WTC11 (cell line): ENCODE data around the gene ITGA2B. TPM values are rescaled to one million over a fixed set of nuclear protein-coding genes. Genes with fewer than 3 reads are reported as not detected.

Source experiments
- ATAC-seq: fragments of 200-7000 bp; cut with Tn5 transposase; 2 replicates; pipeline ENCODE4 v1.10.0; 2021; ENCODE audit warnings: mild to moderate bottlenecking, moderate library complexity
- CTCF ChIA-PET: fragments of 300-600 bp; sonication (Branson Sonifier 250); formaldehyde crosslinking; loops from one replicate; lab custom pipeline; 2021; ENCODE audit warnings: antibody characterized with exemption; lab: Charles Lee
- POLR2A ChIA-PET: fragments of 350-600 bp; sonication (Branson Sonifier 250); formaldehyde crosslinking; loops from one replicate; lab custom pipeline; 2021; ENCODE audit warnings: antibody characterized with exemption; lab: Charles Lee
- DNase-seq: peaks from one replicate; pipeline ENCODE4 v3.0.0; 2021; ENCODE audit warnings: low spot score
- H3K27ac Mint-ChIP-seq: 2 replicates; pipeline ENCODE4 v1.8.0; 2021; ENCODE audit warnings: mixed read lengths
- H3K27me3 Mint-ChIP-seq: 2 replicates; pipeline ENCODE4 v1.8.0; 2021; ENCODE audit warnings: low read depth, mild to moderate bottlenecking, moderate library complexity, mixed read lengths
- H3K36me3 Mint-ChIP-seq: 2 replicates; pipeline ENCODE4 v1.8.0; 2021; ENCODE audit warnings: mixed read lengths
- H3K4me1 Mint-ChIP-seq: 2 replicates; pipeline ENCODE4 v1.8.0; 2022; ENCODE audit warnings: mixed read lengths
- H3K4me3 Mint-ChIP-seq: 2 replicates; pipeline ENCODE4 v1.8.0; 2021; ENCODE audit warnings: mild to moderate bottlenecking, moderate library complexity, mixed read lengths
- H3K9me3 Mint-ChIP-seq: 2 replicates; pipeline ENCODE4 v1.8.0; 2021; ENCODE audit warnings: mixed read lengths
- ATF1 ChIP-seq: sonication (generic); formaldehyde crosslinking; IDR thresholded peaks from 2 replicates; pipeline ENCODE4 v1.8.1; 2023; ENCODE audit warnings: mild to moderate bottlenecking, moderate library complexity, missing genetic modification reagents
- CTCF ChIP-seq: fragments of 200-600 bp; IDR thresholded peaks from 2 replicates; pipeline ENCODE4 v1.8.0; 2022; ENCODE audit warnings: antibody characterized with exemption
- E2F5 ChIP-seq: sonication (generic); formaldehyde crosslinking; IDR thresholded peaks from 2 replicates; pipeline ENCODE4 v1.8.1; 2022; ENCODE audit warnings: mild to moderate bottlenecking, moderate library complexity, missing genetic modification reagents
- ELF4 ChIP-seq: sonication (generic); formaldehyde crosslinking; IDR thresholded peaks from 2 replicates; pipeline ENCODE4 v1.8.1; 2022; ENCODE audit warnings: low read depth, mild to moderate bottlenecking, moderate library complexity, missing genetic modification reagents
- EMX1 ChIP-seq: fragments of 250-450 bp; sonication (Bioruptor Pico); IDR thresholded peaks from 2 replicates; pipeline ENCODE4 v1.8.0; 2021; ENCODE audit warnings: mild to moderate bottlenecking
- MLX ChIP-seq: sonication (generic); formaldehyde crosslinking; IDR thresholded peaks from 2 replicates; pipeline ENCODE4 v1.8.1; 2023; ENCODE audit warnings: mild to moderate bottlenecking, missing genetic modification reagents, moderate library complexity
- MYBL2 ChIP-seq: sonication (generic); formaldehyde crosslinking; IDR thresholded peaks from 2 replicates; pipeline ENCODE4 v1.8.1; 2023; ENCODE audit warnings: mild to moderate bottlenecking, moderate library complexity, missing genetic modification reagents
- NR2C2 ChIP-seq: sonication (generic); formaldehyde crosslinking; IDR thresholded peaks from 2 replicates; pipeline ENCODE4 v1.8.0; 2022; ENCODE audit warnings: mild to moderate bottlenecking, missing genetic modification reagents
- total RNA-seq: library from RNA; stranded (reverse); gene quantifications from 3 replicates; pipeline ENCODE4 v1.2.3, GENCODE V29; 2021
- TF ChIP-seq, protein P1 (sequence below): sonication (generic); formaldehyde crosslinking; IDR thresholded peaks from 2 replicates; pipeline ENCODE4 v1.8.1; 2022; ENCODE audit warnings: low read depth, mild to moderate bottlenecking, moderate library complexity, missing genetic modification reagents, borderline replicate concordance
- TF ChIP-seq, protein P2 (sequence below): sonication (generic); formaldehyde crosslinking; IDR thresholded peaks from 2 replicates; pipeline ENCODE4 v1.8.0; 2022; ENCODE audit warnings: mild to moderate bottlenecking, missing genetic modification reagents
- TF ChIP-seq, protein P3 (sequence below): sonication (generic); formaldehyde crosslinking; IDR thresholded peaks from 2 replicates; pipeline ENCODE4 v1.8.0; 2022; ENCODE audit warnings: mild to moderate bottlenecking, missing genetic modification reagents
- TF ChIP-seq, protein P4 (sequence below): fragments of 250-450 bp; sonication (Bioruptor Pico); IDR thresholded peaks from 2 replicates; pipeline ENCODE4 v1.9.0; 2021; ENCODE audit warnings: mild to moderate bottlenecking, borderline replicate concordance

Gene ITGA2B
- total RNA-seq, 1 experiment from 2014 or later = 21.5 TPM

GRCh38 chr17:44350733-44351226 is 38.7 kb downstream of the ITGA2B start:
- Mint-ChIP-seq H3K4me1 (peaks cover 14% of the 10 kb centered on the region), H3K27ac (no peak overlapping the region), H3K36me3 (no peaks in the 10 kb centered on the region), H3K27me3 (peaks cover 3% of the 10 kb centered on the region; the same call in 1 of the 2 replicates), H3K4me3 (no peak overlapping the region), H3K9me3 (no peaks in the 10 kb centered on the region)
- CTCF ChIA-PET = interaction anchor here (0.8 to 7.8 kb wide), 18 partner anchors 12 to 227 kb away, joined by 3 to 102 read pairs (median 4); partner anchors contain the start of genes ASB16, ATXN7L3, FAM171A2 and HDAC5
- TF ChIP-seq, protein P1, sequence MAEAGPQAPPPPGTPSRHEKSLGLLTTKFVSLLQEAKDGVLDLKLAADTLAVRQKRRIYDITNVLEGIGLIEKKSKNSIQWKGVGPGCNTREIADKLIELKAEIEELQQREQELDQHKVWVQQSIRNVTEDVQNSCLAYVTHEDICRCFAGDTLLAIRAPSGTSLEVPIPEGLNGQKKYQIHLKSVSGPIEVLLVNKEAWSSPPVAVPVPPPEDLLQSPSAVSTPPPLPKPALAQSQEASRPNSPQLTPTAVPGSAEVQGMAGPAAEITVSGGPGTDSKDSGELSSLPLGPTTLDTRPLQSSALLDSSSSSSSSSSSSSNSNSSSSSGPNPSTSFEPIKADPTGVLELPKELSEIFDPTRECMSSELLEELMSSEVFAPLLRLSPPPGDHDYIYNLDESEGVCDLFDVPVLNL (CRISPR knock-in tag) = no peak
- TF ChIP-seq, protein P2, sequence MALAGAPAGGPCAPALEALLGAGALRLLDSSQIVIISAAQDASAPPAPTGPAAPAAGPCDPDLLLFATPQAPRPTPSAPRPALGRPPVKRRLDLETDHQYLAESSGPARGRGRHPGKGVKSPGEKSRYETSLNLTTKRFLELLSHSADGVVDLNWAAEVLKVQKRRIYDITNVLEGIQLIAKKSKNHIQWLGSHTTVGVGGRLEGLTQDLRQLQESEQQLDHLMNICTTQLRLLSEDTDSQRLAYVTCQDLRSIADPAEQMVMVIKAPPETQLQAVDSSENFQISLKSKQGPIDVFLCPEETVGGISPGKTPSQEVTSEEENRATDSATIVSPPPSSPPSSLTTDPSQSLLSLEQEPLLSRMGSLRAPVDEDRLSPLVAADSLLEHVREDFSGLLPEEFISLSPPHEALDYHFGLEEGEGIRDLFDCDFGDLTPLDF = no peak
- TF ChIP-seq CTCF (peak; percentile 69), E2F5 (no peak), EMX1 (no peak), MYBL2 (CRISPR knock-in tag) (no peak), ATF1 (CRISPR knock-in tag) (no peak)
- POLR2A ChIA-PET = no interaction called here
- DNase-seq = peak; percentile 82
- ATAC-seq = peak; percentile 68

DNA sequence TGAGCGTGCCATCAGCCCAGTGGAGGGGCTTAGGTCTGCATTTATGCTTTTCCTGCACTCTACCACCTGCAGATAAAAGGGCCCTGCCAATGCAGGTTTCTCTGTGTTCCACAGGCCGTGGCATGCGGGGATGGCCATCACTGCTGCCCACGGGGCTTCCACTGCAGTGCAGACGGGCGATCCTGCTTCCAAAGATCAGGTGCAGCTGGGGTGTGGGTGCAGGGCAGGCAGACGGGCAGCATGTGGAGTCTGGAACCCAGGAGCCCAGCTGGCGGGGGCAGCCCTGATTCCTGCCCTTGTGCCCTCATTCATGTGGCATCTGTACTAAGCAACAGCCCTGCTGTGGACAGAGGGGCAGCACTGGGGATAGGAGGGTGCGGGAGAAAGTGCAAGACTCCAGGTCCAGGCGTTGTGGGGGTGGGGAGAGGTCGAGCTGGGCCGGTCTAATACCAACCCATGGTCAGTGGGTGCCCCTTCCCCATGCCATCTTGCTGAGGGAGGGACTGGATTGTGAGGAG is 39.8 kb downstream of the ITGA2B start:
- CTCF ChIA-PET = interaction anchor here (0.6 to 7.8 kb wide), 7 partner anchors 13 to 1499 kb away, joined by 3 to 102 read pairs (median 4); partner anchors contain the start of genes AOC3, ATXN7L3, FAM171A2 and TMUB2
- Mint-ChIP-seq H3K4me1 (peaks cover 10% of the 10 kb centered on the region), H3K4me3 (no peak overlapping the region), H3K27me3 (peaks cover 5% of the 10 kb centered on the region; the same call in 1 of the 2 replicates), H3K9me3 (no peaks in the 10 kb centered on the region), H3K36me3 (no peaks in the 10 kb centered on the region)
- DNase-seq = no peak
- POLR2A ChIA-PET = no interaction called here
- ATAC-seq = no peak
- TF ChIP-seq NR2C2 (CRISPR knock-in tag) (no peak), EMX1 (no peak), E2F5 (no peak), MLX (CRISPR knock-in tag) (no peak), ELF4 (no peak)
- TF ChIP-seq, protein P3, sequence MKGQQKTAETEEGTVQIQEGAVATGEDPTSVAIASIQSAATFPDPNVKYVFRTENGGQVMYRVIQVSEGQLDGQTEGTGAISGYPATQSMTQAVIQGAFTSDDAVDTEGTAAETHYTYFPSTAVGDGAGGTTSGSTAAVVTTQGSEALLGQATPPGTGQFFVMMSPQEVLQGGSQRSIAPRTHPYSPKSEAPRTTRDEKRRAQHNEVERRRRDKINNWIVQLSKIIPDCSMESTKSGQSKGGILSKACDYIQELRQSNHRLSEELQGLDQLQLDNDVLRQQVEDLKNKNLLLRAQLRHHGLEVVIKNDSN (CRISPR knock-in tag) = no peak
- TF ChIP-seq, protein P4, sequence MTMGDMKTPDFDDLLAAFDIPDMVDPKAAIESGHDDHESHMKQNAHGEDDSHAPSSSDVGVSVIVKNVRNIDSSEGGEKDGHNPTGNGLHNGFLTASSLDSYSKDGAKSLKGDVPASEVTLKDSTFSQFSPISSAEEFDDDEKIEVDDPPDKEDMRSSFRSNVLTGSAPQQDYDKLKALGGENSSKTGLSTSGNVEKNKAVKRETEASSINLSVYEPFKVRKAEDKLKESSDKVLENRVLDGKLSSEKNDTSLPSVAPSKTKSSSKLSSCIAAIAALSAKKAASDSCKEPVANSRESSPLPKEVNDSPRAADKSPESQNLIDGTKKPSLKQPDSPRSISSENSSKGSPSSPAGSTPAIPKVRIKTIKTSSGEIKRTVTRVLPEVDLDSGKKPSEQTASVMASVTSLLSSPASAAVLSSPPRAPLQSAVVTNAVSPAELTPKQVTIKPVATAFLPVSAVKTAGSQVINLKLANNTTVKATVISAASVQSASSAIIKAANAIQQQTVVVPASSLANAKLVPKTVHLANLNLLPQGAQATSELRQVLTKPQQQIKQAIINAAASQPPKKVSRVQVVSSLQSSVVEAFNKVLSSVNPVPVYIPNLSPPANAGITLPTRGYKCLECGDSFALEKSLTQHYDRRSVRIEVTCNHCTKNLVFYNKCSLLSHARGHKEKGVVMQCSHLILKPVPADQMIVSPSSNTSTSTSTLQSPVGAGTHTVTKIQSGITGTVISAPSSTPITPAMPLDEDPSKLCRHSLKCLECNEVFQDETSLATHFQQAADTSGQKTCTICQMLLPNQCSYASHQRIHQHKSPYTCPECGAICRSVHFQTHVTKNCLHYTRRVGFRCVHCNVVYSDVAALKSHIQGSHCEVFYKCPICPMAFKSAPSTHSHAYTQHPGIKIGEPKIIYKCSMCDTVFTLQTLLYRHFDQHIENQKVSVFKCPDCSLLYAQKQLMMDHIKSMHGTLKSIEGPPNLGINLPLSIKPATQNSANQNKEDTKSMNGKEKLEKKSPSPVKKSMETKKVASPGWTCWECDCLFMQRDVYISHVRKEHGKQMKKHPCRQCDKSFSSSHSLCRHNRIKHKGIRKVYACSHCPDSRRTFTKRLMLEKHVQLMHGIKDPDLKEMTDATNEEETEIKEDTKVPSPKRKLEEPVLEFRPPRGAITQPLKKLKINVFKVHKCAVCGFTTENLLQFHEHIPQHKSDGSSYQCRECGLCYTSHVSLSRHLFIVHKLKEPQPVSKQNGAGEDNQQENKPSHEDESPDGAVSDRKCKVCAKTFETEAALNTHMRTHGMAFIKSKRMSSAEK (CRISPR knock-in tag) = no peak
- TF ChIP-seq, all 79 proteins: peak for 0
- H3K27ac Mint-ChIP-seq = no peak overlapping the region
